Measurements from ENCODE around the gene NUP160.

NUP160 gene

DNA sequence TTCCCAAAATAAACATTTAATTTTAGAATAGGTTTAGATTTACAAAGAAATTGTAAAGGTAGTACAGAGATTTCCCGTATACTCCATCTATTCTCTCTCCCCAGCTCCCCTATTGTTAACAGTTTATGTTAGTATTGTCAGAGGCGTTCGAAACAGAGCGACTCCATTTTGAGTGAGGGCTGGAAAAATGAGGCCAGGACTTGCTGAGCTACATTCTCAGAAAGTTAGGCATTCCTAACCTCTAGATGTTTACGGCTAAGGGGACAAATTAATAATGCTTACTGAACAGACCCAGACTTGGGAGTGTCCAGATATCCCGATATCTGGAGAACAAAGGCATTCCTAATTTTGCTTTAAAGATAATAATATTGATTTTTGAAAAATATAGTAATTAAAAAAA, 12.4 kb upstream of the NUP160 start:
- no peak overlapping the region for H3K4me3 ChIP-seq (ENCODE audit: low read length)
- no peak overlapping the region for H3K9ac ChIP-seq (ENCODE audit: low read depth, low read length)
- H3K27ac ChIP-seq (ENCODE audit: low read length), result no peak overlapping the region
- H3K4me1 ChIP-seq (ENCODE audit: insufficient read depth, low read length), result no peaks in the 10 kb centered on the region; the same call in 1 of the 2 replicates
- no peaks in the 10 kb centered on the region for H3K36me3 ChIP-seq (ENCODE audit: insufficient read depth, low read depth, low read length)
- H3K9me3 ChIP-seq (ENCODE audit: insufficient read depth, low read depth, low read length), result no peaks in the 10 kb centered on the region
- H3K27me3 ChIP-seq (ENCODE audit: insufficient read depth, low read length), result no peaks in the 10 kb centered on the region

GRCh38 chr11:47857892-47858543, 9.9 kb upstream of the NUP160 start:
- H3K27ac ChIP-seq (ENCODE audit: low read length), result no peak overlapping the region
- H3K36me3 ChIP-seq (ENCODE audit: insufficient read depth, low read depth, low read length), result no peaks in the 10 kb centered on the region
- no peak overlapping the region for H3K9ac ChIP-seq (ENCODE audit: low read depth, low read length)
- H3K4me1 ChIP-seq (ENCODE audit: insufficient read depth, low read length), result no peaks in the 10 kb centered on the region
- no peaks in the 10 kb centered on the region for H3K9me3 ChIP-seq (ENCODE audit: insufficient read depth, low read depth, low read length)
- no peaks in the 10 kb centered on the region for H3K27me3 ChIP-seq (ENCODE audit: insufficient read depth, low read length)
- no peak overlapping the region for H3K4me3 ChIP-seq (ENCODE audit: low read length)

GRCh38 chr11:47857485-47857884, 9.3 kb upstream of the NUP160 start:
- no peak overlapping the region for H3K9ac ChIP-seq (ENCODE audit: low read depth, low read length)
- no peak overlapping the region for H3K4me3 ChIP-seq (ENCODE audit: low read length)
- H3K9me3 ChIP-seq (ENCODE audit: insufficient read depth, low read depth, low read length), result no peaks in the 10 kb centered on the region
- no peaks in the 10 kb centered on the region for H3K4me1 ChIP-seq (ENCODE audit: insufficient read depth, low read length)
- H3K27ac ChIP-seq (ENCODE audit: low read length), result no peak overlapping the region
- H3K36me3 ChIP-seq (ENCODE audit: insufficient read depth, low read depth, low read length), result no peaks in the 10 kb centered on the region
- H3K27me3 ChIP-seq (ENCODE audit: insufficient read depth, low read length), result no peaks in the 10 kb centered on the region

DNA sequence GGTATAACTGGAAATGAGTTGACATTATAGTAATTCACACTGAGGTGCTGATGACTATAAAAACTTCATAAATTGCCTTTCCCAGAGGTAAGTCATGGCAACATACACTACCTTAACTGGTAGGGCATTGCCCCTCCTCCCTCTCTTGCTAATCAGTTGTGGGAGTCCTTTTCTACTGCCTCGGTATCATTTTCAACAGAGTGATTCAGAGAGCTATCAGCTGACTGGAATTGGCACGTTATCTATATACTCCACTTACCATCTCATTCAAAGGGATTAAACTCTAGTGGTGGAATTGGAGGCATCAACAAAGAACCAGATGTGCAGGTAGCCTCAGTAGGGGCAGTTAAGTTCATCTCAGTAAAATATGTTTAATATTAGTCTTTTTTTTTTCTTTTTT, 8.0 kb upstream of the NUP160 start:
- no peaks in the 10 kb centered on the region for H3K4me1 ChIP-seq (ENCODE audit: insufficient read depth, low read length)
- no peak overlapping the region for H3K9ac ChIP-seq (ENCODE audit: low read depth, low read length)
- H3K27ac ChIP-seq (ENCODE audit: low read length), result no peak overlapping the region

GRCh38 chr11:47854667-47855066, 6.5 kb upstream of the NUP160 start:
- no peaks in the 10 kb centered on the region for H3K36me3 ChIP-seq (ENCODE audit: insufficient read depth, low read depth, low read length)
- H3K4me1 ChIP-seq (ENCODE audit: insufficient read depth, low read length), result no peaks in the 10 kb centered on the region
- no peaks in the 10 kb centered on the region for H3K27me3 ChIP-seq (ENCODE audit: insufficient read depth, low read length)
- no peak overlapping the region for H3K27ac ChIP-seq (ENCODE audit: low read length)
- H3K9me3 ChIP-seq (ENCODE audit: insufficient read depth, low read depth, low read length), result no peaks in the 10 kb centered on the region
- H3K9ac ChIP-seq (ENCODE audit: low read depth, low read length), result no peak overlapping the region
- H3K4me3 ChIP-seq (ENCODE audit: low read length), result no peak overlapping the region

More for the DNA sequence above, 8.0 kb upstream of the NUP160 start:
- no peaks in the 10 kb centered on the region for H3K9me3 ChIP-seq (ENCODE audit: insufficient read depth, low read depth, low read length)
- no peaks in the 10 kb centered on the region for H3K27me3 ChIP-seq (ENCODE audit: insufficient read depth, low read length)
- no peak overlapping the region for H3K4me3 ChIP-seq (ENCODE audit: low read length)
- no peaks in the 10 kb centered on the region for H3K36me3 ChIP-seq (ENCODE audit: insufficient read depth, low read depth, low read length)

- Histone ChIP-seq H3K4me3 (ENCODE audit: low read length) (no peak overlapping the region), H3K9me3 (ENCODE audit: insufficient read depth, low read depth, low read length) (no peaks in the 10 kb centered on the region), H3K27ac (ENCODE audit: low read length) (no peak overlapping the region), H3K9ac (ENCODE audit: low read depth, low read length) (no peak overlapping the region), H3K4me1 (ENCODE audit: insufficient read depth, low read length) (peaks cover 6% of the 10 kb centered on the region; the same call in 1 of the 2 replicates), H3K36me3 (ENCODE audit: insufficient read depth, low read depth, low read length) (peaks cover 3% of the 10 kb centered on the region; the same call in 1 of the 2 replicates), H3K27me3 (ENCODE audit: insufficient read depth, low read length) (no peaks in the 10 kb centered on the region)
These were observed 3.9 kb upstream of the NUP160 start for GRCh38 chr11:47852053-47852452.

- no peak overlapping the region for H3K9ac ChIP-seq (ENCODE audit: low read depth, low read length)
- no peak overlapping the region for H3K4me3 ChIP-seq (ENCODE audit: low read length)
- peaks cover 8% of the 10 kb centered on the region; the same call in 1 of the 2 replicates for H3K4me1 ChIP-seq (ENCODE audit: insufficient read depth, low read length)
- no peaks in the 10 kb centered on the region for H3K9me3 ChIP-seq (ENCODE audit: insufficient read depth, low read depth, low read length)
- no peak overlapping the region for H3K27ac ChIP-seq (ENCODE audit: low read length)
- no peaks in the 10 kb centered on the region for H3K27me3 ChIP-seq (ENCODE audit: insufficient read depth, low read length)
- peaks cover 20% of the 10 kb centered on the region for H3K36me3 ChIP-seq (ENCODE audit: insufficient read depth, low read depth, low read length)
These were observed 2.2 kb upstream of the NUP160 start for GRCh38 chr11:47850337-47850736.

GRCh38 chr11:47848700-47849155, 578 bp upstream of the NUP160 start:
- peaks cover 34% of the 10 kb centered on the region for H3K36me3 ChIP-seq (ENCODE audit: insufficient read depth, low read depth, low read length)
- no peaks in the 10 kb centered on the region for H3K27me3 ChIP-seq (ENCODE audit: insufficient read depth, low read length)
- H3K4me3 ChIP-seq (ENCODE audit: low read length), result peak overlapping the region; percentile 99
- H3K9me3 ChIP-seq (ENCODE audit: insufficient read depth, low read depth, low read length), result no peaks in the 10 kb centered on the region
- peak overlapping the region; percentile 83 for H3K27ac ChIP-seq (ENCODE audit: low read length)
- peaks cover 8% of the 10 kb centered on the region; the same call in 1 of the 2 replicates for H3K4me1 ChIP-seq (ENCODE audit: insufficient read depth, low read length)
- peak overlapping the region; percentile 98 for H3K9ac ChIP-seq (ENCODE audit: low read depth, low read length)

- Histone ChIP-seq H3K9me3 (ENCODE audit: insufficient read depth, low read depth, low read length) (no peaks in the 10 kb centered on the region), H3K9ac (ENCODE audit: low read depth, low read length) (peak overlapping the region; percentile 98), H3K4me1 (ENCODE audit: insufficient read depth, low read length) (peaks cover 8% of the 10 kb centered on the region; the same call in 1 of the 2 replicates), H3K36me3 (ENCODE audit: insufficient read depth, low read depth, low read length) (peaks cover 46% of the 10 kb centered on the region), H3K4me3 (ENCODE audit: low read length) (peak overlapping the region; percentile 99), H3K27me3 (ENCODE audit: insufficient read depth, low read length) (no peaks in the 10 kb centered on the region), H3K27ac (ENCODE audit: low read length) (peak overlapping the region; percentile 83)
These were observed 636 bp downstream of the NUP160 start for GRCh38 chr11:47847537-47847891.

DNA sequence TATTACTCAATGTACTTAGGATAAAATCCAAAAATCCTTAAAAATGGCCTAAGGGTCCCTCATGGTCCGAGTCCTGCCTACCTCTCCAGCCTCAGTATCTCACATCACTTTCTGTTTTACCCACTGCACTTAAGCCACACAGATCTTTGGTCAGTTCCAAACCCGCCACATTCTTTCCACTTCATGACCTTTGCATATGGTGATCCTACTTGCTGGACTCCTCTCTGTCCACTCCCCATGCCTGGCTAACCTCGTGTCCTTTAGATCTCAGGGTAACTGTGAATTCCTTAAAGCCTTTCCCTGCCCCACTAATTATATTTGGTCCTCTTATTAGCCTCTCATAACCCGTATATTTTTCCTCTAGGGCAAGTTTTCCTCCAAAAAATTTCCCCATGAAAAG, 1.2 kb downstream of the NUP160 start:
- Histone ChIP-seq H3K4me1 (ENCODE audit: insufficient read depth, low read length) (peaks cover 8% of the 10 kb centered on the region; the same call in 1 of the 2 replicates), H3K27me3 (ENCODE audit: insufficient read depth, low read length) (no peaks in the 10 kb centered on the region), H3K27ac (ENCODE audit: low read length) (no peak overlapping the region), H3K9ac (ENCODE audit: low read depth, low read length) (peak overlapping the region; percentile 98; the same call in 1 of the 2 replicates), H3K9me3 (ENCODE audit: insufficient read depth, low read depth, low read length) (no peaks in the 10 kb centered on the region), H3K36me3 (ENCODE audit: insufficient read depth, low read depth, low read length) (peaks cover 52% of the 10 kb centered on the region), H3K4me3 (ENCODE audit: low read length) (peak overlapping the region; percentile 99)

GRCh38 chr11:47843361-47844055, 4.6 kb downstream of the NUP160 start:
- peaks cover 5% of the 10 kb centered on the region; the same call in 1 of the 2 replicates for H3K4me1 ChIP-seq (ENCODE audit: insufficient read depth, low read length)
- H3K9ac ChIP-seq (ENCODE audit: low read depth, low read length), result no peak overlapping the region
- H3K27ac ChIP-seq (ENCODE audit: low read length), result no peak overlapping the region
- H3K4me3 ChIP-seq (ENCODE audit: low read length), result no peak overlapping the region
- H3K27me3 ChIP-seq (ENCODE audit: insufficient read depth, low read length), result no peaks in the 10 kb centered on the region
- H3K9me3 ChIP-seq (ENCODE audit: insufficient read depth, low read depth, low read length), result no peaks in the 10 kb centered on the region
- H3K36me3 ChIP-seq (ENCODE audit: insufficient read depth, low read depth, low read length), result peaks cover 86% of the 10 kb centered on the region

DNA sequence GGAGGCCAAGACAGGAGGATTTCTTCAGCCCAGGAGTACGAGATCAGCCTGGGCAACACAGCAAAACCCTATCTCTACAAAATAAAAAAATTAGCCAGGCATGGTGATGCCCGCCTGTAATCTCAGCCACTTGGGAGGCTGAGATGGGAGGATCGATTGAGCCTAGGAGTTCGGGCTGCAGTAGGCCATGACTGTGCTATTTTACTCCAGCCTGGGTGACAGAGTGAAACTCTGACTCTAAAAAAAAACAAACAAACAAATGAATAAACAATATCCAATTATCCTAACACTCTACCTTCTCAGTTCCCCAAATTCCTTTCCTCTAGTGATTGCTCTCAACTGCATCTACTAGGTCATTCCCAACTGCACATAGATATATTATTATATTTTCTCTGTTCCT, 5.4 kb downstream of the NUP160 start:
- Histone ChIP-seq H3K9me3 (ENCODE audit: insufficient read depth, low read depth, low read length) (no peaks in the 10 kb centered on the region), H3K36me3 (ENCODE audit: insufficient read depth, low read depth, low read length) (peaks cover 94% of the 10 kb centered on the region), H3K9ac (ENCODE audit: low read depth, low read length) (no peak overlapping the region), H3K27me3 (ENCODE audit: insufficient read depth, low read length) (no peaks in the 10 kb centered on the region), H3K4me3 (ENCODE audit: low read length) (no peak overlapping the region), H3K4me1 (ENCODE audit: insufficient read depth, low read length) (peaks cover 5% of the 10 kb centered on the region; the same call in 1 of the 2 replicates), H3K27ac (ENCODE audit: low read length) (no peak overlapping the region)
